Astrocyte of the spinal cord (primary cell): ENCODE data around the gene MYPN.
A peak's percentile ranks its signal among the peaks of the same experiment; 100 is the strongest.

Source experiments
- DNase-seq: peaks from one replicate; pipeline ENCODE4 v3.0.0; 2011; ENCODE audit warnings: low read depth, low spot score
- H3K4me3 ChIP-seq: 2 replicates; pipeline ENCODE4 v1.5.1; 2011; ENCODE audit warnings: low read depth, mild to moderate bottlenecking, low read length, moderate library complexity
- CTCF ChIP-seq: IDR thresholded peaks from 2 replicates; pipeline ENCODE4 v1.5.1; 2012; ENCODE audit warnings: low read depth, mild to moderate bottlenecking, low read length, inconsistent platforms
- in situ Hi-C: cut with HindIII; loops from 2 replicates; pipeline ENCODE4 v1.10.0; 2017; ENCODE audit warnings: low sequenced_read_pairs

MYPN gene

GRCh38 chr10:68233046-68233445 is 123.8 kb downstream of the MYPN start:
- H3K4me3 ChIP-seq, result no peak overlapping the region
- no peak for TF ChIP-seq CTCF
- in situ Hi-C loops, result no loop called here
- DNase-seq, result no peak

GRCh38 chr10:68235111-68235510 is 125.8 kb downstream of the MYPN start:
- DNase-seq, result no peak
- in situ Hi-C loops, result no loop called here
- no peak for TF ChIP-seq CTCF
- H3K4me3 ChIP-seq, result no peak overlapping the region

- no peak for TF ChIP-seq CTCF
- H3K4me3 ChIP-seq, result no peak overlapping the region
- DNase-seq, result no peak
- in situ Hi-C loops, result no loop called here
Measured at GRCh38 chr10:68235581-68235980, 126.3 kb downstream of the MYPN start.

GRCh38 chr10:68237173-68237572 is 127.9 kb downstream of the MYPN start:
- in situ Hi-C loops, result no loop called here
- no peak overlapping the region for H3K4me3 ChIP-seq
- no peak for TF ChIP-seq CTCF
- no peak for DNase-seq

GRCh38 chr10:68238371-68238770 is 129.1 kb downstream of the MYPN start:
- DNase-seq, result no peak
- in situ Hi-C loops, result no loop called here
- no peak overlapping the region for H3K4me3 ChIP-seq
- no peak for TF ChIP-seq CTCF

GRCh38 chr10:68239069-68239468 is 129.8 kb downstream of the MYPN start:
- no peak for TF ChIP-seq CTCF
- no peak for DNase-seq
- H3K4me3 ChIP-seq, result no peak overlapping the region
- in situ Hi-C loops, result no loop called here

GRCh38 chr10:68239596-68240150 is 130.4 kb downstream of the MYPN start:
- in situ Hi-C loops, result no loop called here
- H3K4me3 ChIP-seq, result no peak overlapping the region
- peak; percentile 43 for DNase-seq
- no peak for TF ChIP-seq CTCF
